Cardiac muscle cell (in vitro differentiated cells and primary cell): ENCODE results near the gene EMP1. TPM values are rescaled to one million over a fixed set of nuclear protein-coding genes. Genes with fewer than 3 reads are reported as not detected.

Experiments
- DNase-seq, 2 donors: peaks; one replicate each; pipeline versions ENCODE4 v3.0.0 to v3.0.0-alpha.2; 2010 to 2017; ENCODE audit warnings: low read depth in 1 of 2, low spot score in 1 of 2
- H3K27ac ChIP-seq: fragments of 200-600 bp; sonication (generic); 2 replicates; pipeline ENCODE4 v1.5.1; 2016
- H3K27me3 ChIP-seq: fragments of 200-600 bp; sonication (generic); 2 replicates; pipeline ENCODE4 v1.6.0; 2016; ENCODE audit warnings: control low read depth
- H3K36me3 ChIP-seq: fragments of 200-600 bp; sonication (generic); 2 replicates; pipeline ENCODE4 v1.5.1; 2016; ENCODE audit warnings: control low read depth
- H3K4me1 ChIP-seq: fragments of 200-600 bp; sonication (generic); 2 replicates; pipeline ENCODE4 v1.8.1; 2017; ENCODE audit warnings: low read depth, mild to moderate bottlenecking, mixed run types
- H3K4me3 ChIP-seq: fragments of 200-600 bp; sonication (generic); 2 replicates; pipeline ENCODE4 v1.5.1; 2016; ENCODE audit warnings: mild to moderate bottlenecking
- H3K9me3 ChIP-seq: fragments of 200-600 bp; sonication (generic); 2 replicates; pipeline ENCODE4 v1.5.1; 2017; ENCODE audit warnings: low read depth, mild to moderate bottlenecking, control low read depth
- CTCF ChIP-seq: IDR thresholded peaks from 2 replicates; pipeline ENCODE4 v1.5.1; 2012; ENCODE audit warnings: low read depth, mild to moderate bottlenecking, low read length
- polyA plus RNA-seq: library from polyadenylated mRNA; unstranded; fragments of >200 nt; fragmentation: Nextera tagmentation; extraction: Ambion mirVana; gene quantifications from 2 replicates; pipeline ENCODE4 v1.2.1, GENCODE V29; 2016
- total RNA-seq: library from RNA; depleted of rRNA; stranded (reverse); fragments of >200 nt; gene quantifications from 2 replicates; pipeline ENCODE4 v1.2.3, GENCODE V29; 2016

The EMP1 gene
- total and polyA plus RNA-seq, 2 experiments from 2014 or later: 0.30 to 1.7 TPM

GRCh38 chr12:13248964-13249363 is 52.4 kb downstream of the EMP1 start:
- Histone ChIP-seq H3K4me1 (no peaks in the 10 kb centered on the region), H3K27ac (no peak overlapping the region), H3K9me3 (no peaks in the 10 kb centered on the region), H3K36me3 (no peaks in the 10 kb centered on the region), H3K4me3 (no peak overlapping the region), H3K27me3 (no peaks in the 10 kb centered on the region)
- DNase-seq: no peak
- TF ChIP-seq CTCF: no peak

GRCh38 chr12:13250416-13250815 is 53.9 kb downstream of the EMP1 start:
- Histone ChIP-seq H3K27ac (no peak overlapping the region), H3K4me1 (no peaks in the 10 kb centered on the region), H3K9me3 (no peaks in the 10 kb centered on the region), H3K36me3 (no peaks in the 10 kb centered on the region), H3K4me3 (no peak overlapping the region), H3K27me3 (no peaks in the 10 kb centered on the region)
- TF ChIP-seq CTCF: no peak
- peak in 1 of 2 donors; percentile 33 for DNase-seq

GRCh38 chr12:13251521-13251920 is 55.0 kb downstream of the EMP1 start:
- H3K27ac ChIP-seq: no peak overlapping the region
- no peaks in the 10 kb centered on the region for H3K36me3 ChIP-seq
- no peak overlapping the region for H3K4me3 ChIP-seq
- H3K4me1 ChIP-seq: no peaks in the 10 kb centered on the region
- no peaks in the 10 kb centered on the region for H3K27me3 ChIP-seq
- no peak for TF ChIP-seq CTCF
- no peak for DNase-seq
- H3K9me3 ChIP-seq: no peaks in the 10 kb centered on the region

GRCh38 chr12:13252024-13252423 is 55.5 kb downstream of the EMP1 start:
- Histone ChIP-seq H3K4me3 (no peak overlapping the region), H3K9me3 (no peaks in the 10 kb centered on the region), H3K27ac (no peak overlapping the region), H3K4me1 (no peaks in the 10 kb centered on the region), H3K36me3 (no peaks in the 10 kb centered on the region), H3K27me3 (no peaks in the 10 kb centered on the region)
- no peak for DNase-seq
- TF ChIP-seq CTCF: no peak

- Histone ChIP-seq H3K9me3 (no peaks in the 10 kb centered on the region), H3K4me1 (no peaks in the 10 kb centered on the region), H3K36me3 (no peaks in the 10 kb centered on the region), H3K4me3 (no peak overlapping the region), H3K27me3 (no peaks in the 10 kb centered on the region), H3K27ac (no peak overlapping the region)
- no peak for DNase-seq
- no peak for TF ChIP-seq CTCF
Observed at GRCh38 chr12:13252616-13253015, 56.1 kb downstream of the EMP1 start.
